Upper lobe of right lung (tissue), 1 donor: ENCODE data around the gene PON2. TPM values are rescaled to one million over a fixed set of nuclear protein-coding genes. Genes with fewer than 3 reads are reported as not detected.

Experiments
- ATAC-seq: fragments of 200-7000 bp; cut with Tn5 transposase; one replicate; pipeline ENCODE4 v1.9.1; 2020; ENCODE audit warnings: mild to moderate bottlenecking, moderate library complexity
- DNase-seq: peaks from one replicate; pipeline ENCODE4 v3.0.0-alpha.2; 2020
- H3K27ac ChIP-seq: fragments of 200-600 bp; one replicate; pipeline ENCODE4 v1.8.0; 2022
- H3K27me3 ChIP-seq: fragments of 200-600 bp; one replicate; pipeline ENCODE4 v1.8.0; 2022; ENCODE audit warnings: mild to moderate bottlenecking
- H3K36me3 ChIP-seq: fragments of 200-600 bp; one replicate; pipeline ENCODE4 v1.8.0; 2022
- H3K4me1 ChIP-seq: fragments of 200-600 bp; one replicate; pipeline ENCODE4 v1.8.0; 2022
- H3K4me3 ChIP-seq: fragments of 200-600 bp; one replicate; pipeline ENCODE4 v1.8.0; 2022; ENCODE audit warnings: mild to moderate bottlenecking
- H3K9me3 ChIP-seq: fragments of 200-600 bp; one replicate; pipeline ENCODE4 v1.8.0; 2022
- intact Hi-C: fragments of 100-400 bp; cut with DNase I; formaldehyde crosslinking; loops from one replicate; pipeline ENCODE4 v1.11.0; 2022
- total RNA-seq: library from RNA; stranded (reverse); fragmentation: NEBNext Ultra II Directional; extraction: Animal tissue kit (Norgen Biotek cat#: 25700); gene quantifications from one replicate; pipeline ENCODE4 v1.2.1, GENCODE V29; 2021
- TF ChIP-seq, protein P1 (sequence below): fragments of 200-600 bp; IDR thresholded peaks from one replicate; pipeline ENCODE4 v1.8.0; 2022; ENCODE audit warnings: antibody characterized with exemption
- donor health status: DM: no; HTN: yes; CAD: no; lungs with severe emphysema.

The PON2 gene
- total RNA-seq, 1 donor from 2014 or later: 193 TPM

DNA sequence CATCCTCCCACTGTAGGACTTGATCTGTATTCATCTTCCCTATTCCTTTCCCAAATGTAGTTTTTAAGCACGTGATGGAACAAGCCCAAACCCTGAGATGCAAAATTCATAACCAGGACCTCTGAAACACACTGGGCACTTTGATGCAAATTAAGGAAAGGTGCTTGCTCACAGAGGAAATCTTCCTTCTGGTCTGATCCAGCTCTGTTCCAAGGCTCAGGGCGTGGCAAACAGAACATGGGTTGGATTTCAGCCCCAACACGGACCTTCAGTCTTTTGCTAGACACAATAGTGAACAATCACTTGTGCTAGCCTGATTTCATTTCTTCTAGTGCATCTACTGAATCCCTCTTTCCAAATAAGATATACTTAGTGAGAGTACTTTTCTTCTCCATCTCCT, 66.6 kb downstream of the PON2 start:
- H3K4me1 ChIP-seq: no peaks in the 10 kb centered on the region
- DNase-seq (no peak), ATAC-seq (no peak)
- no peak overlapping the region for H3K27ac ChIP-seq
- intact Hi-C loops: no loop called here
- H3K4me3 ChIP-seq: no peak overlapping the region
- H3K27me3 ChIP-seq: no peaks in the 10 kb centered on the region
- TF ChIP-seq, protein P1, sequence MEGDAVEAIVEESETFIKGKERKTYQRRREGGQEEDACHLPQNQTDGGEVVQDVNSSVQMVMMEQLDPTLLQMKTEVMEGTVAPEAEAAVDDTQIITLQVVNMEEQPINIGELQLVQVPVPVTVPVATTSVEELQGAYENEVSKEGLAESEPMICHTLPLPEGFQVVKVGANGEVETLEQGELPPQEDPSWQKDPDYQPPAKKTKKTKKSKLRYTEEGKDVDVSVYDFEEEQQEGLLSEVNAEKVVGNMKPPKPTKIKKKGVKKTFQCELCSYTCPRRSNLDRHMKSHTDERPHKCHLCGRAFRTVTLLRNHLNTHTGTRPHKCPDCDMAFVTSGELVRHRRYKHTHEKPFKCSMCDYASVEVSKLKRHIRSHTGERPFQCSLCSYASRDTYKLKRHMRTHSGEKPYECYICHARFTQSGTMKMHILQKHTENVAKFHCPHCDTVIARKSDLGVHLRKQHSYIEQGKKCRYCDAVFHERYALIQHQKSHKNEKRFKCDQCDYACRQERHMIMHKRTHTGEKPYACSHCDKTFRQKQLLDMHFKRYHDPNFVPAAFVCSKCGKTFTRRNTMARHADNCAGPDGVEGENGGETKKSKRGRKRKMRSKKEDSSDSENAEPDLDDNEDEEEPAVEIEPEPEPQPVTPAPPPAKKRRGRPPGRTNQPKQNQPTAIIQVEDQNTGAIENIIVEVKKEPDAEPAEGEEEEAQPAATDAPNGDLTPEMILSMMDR: no peak
- no peaks in the 10 kb centered on the region for H3K9me3 ChIP-seq
- no peaks in the 10 kb centered on the region for H3K36me3 ChIP-seq

GRCh38 chr7:95367606-95368005, 67.2 kb downstream of the PON2 start:
- H3K9me3 ChIP-seq: no peaks in the 10 kb centered on the region
- intact Hi-C loops: no loop called here
- H3K27me3 ChIP-seq: no peaks in the 10 kb centered on the region
- H3K4me1 ChIP-seq: no peaks in the 10 kb centered on the region
- no peak overlapping the region for H3K4me3 ChIP-seq
- ATAC-seq: peak; percentile 81
- TF ChIP-seq, protein P1: no peak
- no peak overlapping the region for H3K27ac ChIP-seq
- no peak for DNase-seq
- H3K36me3 ChIP-seq: no peaks in the 10 kb centered on the region

DNA sequence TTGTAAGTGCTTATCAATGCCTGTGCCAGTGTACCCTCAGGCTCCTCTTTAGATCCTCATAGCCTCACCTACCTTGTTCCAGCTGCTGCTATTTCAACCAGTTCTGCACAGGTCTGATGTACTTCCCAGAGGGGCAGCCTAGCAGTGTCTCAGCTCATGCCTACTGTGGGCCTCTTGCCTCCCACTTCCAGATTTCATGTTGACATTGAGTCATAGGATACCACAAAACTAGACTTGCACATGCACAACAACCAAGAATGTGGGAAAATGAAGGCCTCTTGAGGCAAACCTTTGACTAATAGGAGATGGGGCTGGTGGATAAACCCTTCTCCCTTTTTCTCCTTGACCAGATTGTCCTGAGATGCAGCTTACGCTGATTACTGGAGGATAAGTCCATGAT, 69.7 kb downstream of the PON2 start:
- Histone ChIP-seq H3K36me3 (no peaks in the 10 kb centered on the region), H3K27me3 (no peaks in the 10 kb centered on the region), H3K9me3 (no peaks in the 10 kb centered on the region), H3K4me3 (no peak overlapping the region), H3K4me1 (no peaks in the 10 kb centered on the region), H3K27ac (no peak overlapping the region)
- TF ChIP-seq, protein P1: no peak
- ATAC-seq (peak; percentile 28), DNase-seq (no peak)
- intact Hi-C loops: no loop called here

GRCh38 chr7:95357623-95358022, 77.2 kb downstream of the PON2 start:
- Histone ChIP-seq H3K36me3 (no peaks in the 10 kb centered on the region), H3K27ac (no peak overlapping the region), H3K4me3 (no peak overlapping the region), H3K9me3 (no peaks in the 10 kb centered on the region), H3K4me1 (no peaks in the 10 kb centered on the region), H3K27me3 (no peaks in the 10 kb centered on the region)
- TF ChIP-seq, protein P1: no peak
- DNase-seq (no peak), ATAC-seq (no peak)
- intact Hi-C loops: no loop called here

Other genes with a start within 250 kb of the PON2 start
- 0.49 TPM for gene PON1, start 110.5 kb downstream of the PON2 start, total RNA-seq
- gene PON3, start 38.7 kb downstream of the PON2 start, total RNA-seq: 36.4 TPM
- gene ASB4, start 50.9 kb upstream of the PON2 start, total RNA-seq: 0.49 TPM
- 156 TPM for gene PDK4, start 161.5 kb upstream of the PON2 start, total RNA-seq